ENCODE measurements around the gene RBM33.

Gene RBM33

DNA sequence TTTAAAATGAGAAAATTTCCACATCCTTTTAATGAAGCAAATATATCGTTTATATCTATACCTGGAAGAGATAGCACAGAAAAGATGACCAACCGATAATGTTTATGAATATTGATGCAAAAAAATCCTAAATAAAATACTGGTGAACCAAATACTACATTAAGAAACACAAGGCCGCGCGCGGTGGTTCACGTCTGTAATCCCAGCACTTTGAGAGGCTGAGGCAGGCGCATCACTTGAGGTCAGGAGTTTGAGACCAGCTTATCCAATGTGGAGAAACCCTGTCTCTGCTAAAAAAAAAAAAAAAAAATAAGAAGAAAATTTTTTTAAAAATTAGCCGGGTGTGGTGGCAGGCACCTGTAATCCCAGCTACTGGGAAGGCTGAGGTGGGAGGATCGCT lies 142.0 kb downstream of the RBM33 start:
- H3K27ac ChIP-seq = peak overlapping the region; percentile 66; the same call in 1 of the 2 replicates
- no peak for TF ChIP-seq CTCF (conservative IDR thresholded peaks at IDR 0.05)

GRCh38 chr7:155787171-155787851 lies 142.8 kb downstream of the RBM33 start:
- peak overlapping the region; percentile 66 for H3K27ac ChIP-seq
- TF ChIP-seq CTCF (conservative IDR thresholded peaks at IDR 0.05) = no peak

DNA sequence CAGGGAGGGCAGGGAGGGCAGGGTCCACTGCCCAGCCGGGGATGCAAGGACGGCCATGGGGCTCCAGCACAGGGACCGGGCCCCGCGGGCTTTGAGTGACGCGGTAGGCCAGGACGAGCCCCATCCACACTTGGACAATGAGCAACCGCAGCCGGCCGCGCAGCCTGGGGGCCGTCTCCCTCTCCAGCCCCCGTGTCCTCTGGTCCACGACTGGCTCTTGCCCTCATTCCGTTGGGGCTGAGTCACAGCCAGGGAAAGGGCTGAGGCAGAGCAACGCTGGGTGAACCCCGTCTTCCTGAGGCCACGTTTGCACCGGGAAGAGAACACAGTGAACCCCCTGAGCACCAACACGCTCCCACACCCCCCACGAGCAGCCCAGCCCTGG lies 144.1 kb downstream of the RBM33 start:
- no peak for TF ChIP-seq CTCF (conservative IDR thresholded peaks at IDR 0.05)
- H3K27ac ChIP-seq = no peak overlapping the region

DNA sequence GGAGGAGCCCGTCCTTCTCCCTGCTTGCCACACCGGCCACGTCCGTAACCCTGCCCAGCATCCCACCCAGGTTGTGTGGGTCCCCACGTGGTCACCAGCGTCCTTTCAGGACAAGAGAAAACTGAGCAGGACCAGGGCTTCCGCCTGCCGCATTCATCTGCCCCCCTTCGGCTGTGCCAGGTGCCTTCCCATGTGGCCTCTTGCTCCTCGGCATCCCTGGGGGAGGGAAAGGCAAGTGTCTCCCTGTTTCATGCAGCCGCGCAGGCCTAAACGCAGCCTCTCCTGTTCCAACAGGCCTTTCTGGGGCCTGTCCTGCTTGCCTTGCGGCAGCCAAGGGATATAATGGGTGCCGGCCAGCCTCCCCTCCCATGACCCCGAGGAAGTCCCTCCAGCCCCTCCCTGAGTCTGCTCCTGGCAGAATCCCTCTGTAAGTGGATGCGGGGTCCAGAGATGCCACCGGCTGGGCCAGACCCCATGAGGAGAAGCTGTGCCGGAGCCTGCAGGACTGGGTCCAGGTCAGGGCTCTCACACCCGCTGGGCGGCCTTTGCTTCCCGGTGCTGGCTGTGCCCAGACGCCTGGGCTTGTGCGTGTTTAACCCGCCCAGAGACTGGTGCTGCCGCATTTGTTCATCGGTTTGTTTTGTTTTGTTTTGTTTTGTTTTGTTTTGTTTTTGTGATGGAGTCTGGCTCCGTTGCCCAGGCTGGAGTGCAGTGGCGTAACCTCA lies 144.7 kb downstream of the RBM33 start:
- TF ChIP-seq CTCF (conservative IDR thresholded peaks at IDR 0.05) = no peak
- no peak overlapping the region for H3K27ac ChIP-seq

DNA sequence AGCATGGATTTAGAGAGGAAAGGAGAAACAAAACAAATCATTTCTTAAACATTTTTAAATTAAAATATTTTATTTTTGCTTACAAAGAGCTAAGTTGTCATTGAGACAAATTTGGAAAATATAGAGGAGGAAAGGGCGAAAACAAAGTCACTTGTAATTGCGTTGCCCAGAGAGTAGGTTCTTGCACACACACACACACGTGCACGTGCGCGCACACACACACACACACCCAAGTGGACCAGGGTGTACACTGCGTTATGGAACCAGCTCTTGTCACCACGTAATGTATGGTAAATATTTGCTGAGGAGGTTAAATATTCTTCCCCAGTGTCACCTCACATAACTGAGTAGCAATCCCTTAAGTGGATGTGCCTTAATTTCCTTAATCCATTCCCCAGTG lies 146.2 kb downstream of the RBM33 start:
- 0 out of 2 replicates have a peak, but pooled peaks have one; percentile 7 for TF ChIP-seq CTCF (conservative IDR thresholded peaks at IDR 0.05)
- H3K27ac ChIP-seq = no peak overlapping the region

DNA sequence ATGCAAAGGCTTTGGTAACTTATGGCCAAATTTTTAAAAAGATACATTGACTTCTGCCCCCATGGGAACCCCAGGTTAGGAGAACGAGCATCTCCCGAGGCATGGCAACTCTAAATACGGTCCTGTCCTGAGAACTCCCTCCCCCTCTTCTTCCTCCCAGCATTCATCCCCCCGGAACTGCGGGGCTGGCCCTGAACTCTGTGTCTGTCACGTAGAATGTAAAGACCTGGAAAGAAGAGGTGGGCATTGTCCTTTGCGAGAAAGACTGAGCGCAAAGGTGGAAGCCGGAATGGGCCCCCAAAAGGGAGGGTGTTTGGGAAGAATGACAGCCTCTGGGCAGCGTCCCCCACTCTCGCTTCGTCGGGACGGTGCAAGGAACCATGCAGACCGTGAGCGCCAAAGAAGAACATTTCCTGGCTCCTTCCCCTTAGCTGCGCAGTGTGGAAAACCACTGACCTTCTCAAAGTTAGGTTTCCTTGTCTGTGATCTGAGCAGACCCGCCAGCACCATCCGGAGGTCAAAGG lies 146.8 kb downstream of the RBM33 start:
- H3K27ac ChIP-seq = no peak overlapping the region
- no peak for TF ChIP-seq CTCF (conservative IDR thresholded peaks at IDR 0.05)

- no peak for TF ChIP-seq CTCF (conservative IDR thresholded peaks at IDR 0.05)
These were observed 147.4 kb downstream of the RBM33 start for GRCh38 chr7:155791836-155792235.

More at GRCh38 chr7:155791836-155792235, 147.4 kb downstream of the RBM33 start:
- no peak overlapping the region for H3K27ac ChIP-seq
